Measurements from ENCODE around the gene BICD1. TPM values are rescaled to one million over a fixed set of nuclear protein-coding genes. Genes with fewer than 3 reads are reported as not detected.

Gene BICD1
- total and polyA plus RNA-seq, 2 experiments from 2014 or later = 59.3 to 83.6 TPM

DNA sequence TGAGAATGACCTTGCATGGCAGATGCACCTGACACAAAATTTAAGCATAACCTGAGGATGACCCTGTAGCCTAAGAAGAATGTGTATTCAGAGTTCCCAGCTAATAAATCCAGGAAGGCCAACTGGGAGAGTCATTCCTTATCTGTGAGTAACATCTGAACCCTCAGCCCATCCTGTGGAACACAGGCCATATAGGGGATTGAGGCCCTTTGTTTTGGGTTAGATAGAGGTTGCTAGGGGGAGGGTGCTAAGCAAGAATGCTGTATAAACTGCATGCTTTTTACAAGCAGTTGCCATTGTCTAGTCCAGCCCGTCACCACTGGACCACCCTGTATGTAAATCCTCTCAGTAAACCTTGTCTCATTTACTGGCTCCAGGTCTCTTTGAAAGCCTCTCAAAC, 77.0 kb downstream of the BICD1 start:
- peaks cover 7% of the 10 kb centered on the region for H3K36me3 ChIP-seq (ENCODE audit: insufficient read depth)
- no peaks in the 10 kb centered on the region for H3K27me3 ChIP-seq (ENCODE audit: insufficient read depth)
- TF ChIP-seq EZH2phosphoT487 (IDR thresholded peaks at IDR 0.05; ENCODE audit: unreplicated experiment) (no peak), ZNF114 (CRISPR knock-in tag; IDR thresholded peaks at IDR 0.05) (no peak), ZNF331 (CRISPR knock-in tag; IDR thresholded peaks at IDR 0.05; ENCODE audit: low read depth) (no peak), STAT1 (IDR thresholded peaks at IDR 0.05; ENCODE audit: unreplicated experiment) (no peak), POLR2AphosphoS5 (IDR thresholded peaks at IDR 0.05; ENCODE audit: low read depth) (no peak), NANOG (IDR thresholded peaks at IDR 0.05; ENCODE audit: borderline replicate concordance) (no peak), JUNB (IDR thresholded peaks at IDR 0.05; ENCODE audit: unreplicated experiment) (no peak), CREB1 (CRISPR knock-in tag; IDR thresholded peaks at IDR 0.05; ENCODE audit: low read depth) (no peak), EZH2 (IDR thresholded peaks at IDR 0.05; ENCODE audit: low read depth, unreplicated experiment) (no peak)
- TF ChIP-seq, protein P1, sequence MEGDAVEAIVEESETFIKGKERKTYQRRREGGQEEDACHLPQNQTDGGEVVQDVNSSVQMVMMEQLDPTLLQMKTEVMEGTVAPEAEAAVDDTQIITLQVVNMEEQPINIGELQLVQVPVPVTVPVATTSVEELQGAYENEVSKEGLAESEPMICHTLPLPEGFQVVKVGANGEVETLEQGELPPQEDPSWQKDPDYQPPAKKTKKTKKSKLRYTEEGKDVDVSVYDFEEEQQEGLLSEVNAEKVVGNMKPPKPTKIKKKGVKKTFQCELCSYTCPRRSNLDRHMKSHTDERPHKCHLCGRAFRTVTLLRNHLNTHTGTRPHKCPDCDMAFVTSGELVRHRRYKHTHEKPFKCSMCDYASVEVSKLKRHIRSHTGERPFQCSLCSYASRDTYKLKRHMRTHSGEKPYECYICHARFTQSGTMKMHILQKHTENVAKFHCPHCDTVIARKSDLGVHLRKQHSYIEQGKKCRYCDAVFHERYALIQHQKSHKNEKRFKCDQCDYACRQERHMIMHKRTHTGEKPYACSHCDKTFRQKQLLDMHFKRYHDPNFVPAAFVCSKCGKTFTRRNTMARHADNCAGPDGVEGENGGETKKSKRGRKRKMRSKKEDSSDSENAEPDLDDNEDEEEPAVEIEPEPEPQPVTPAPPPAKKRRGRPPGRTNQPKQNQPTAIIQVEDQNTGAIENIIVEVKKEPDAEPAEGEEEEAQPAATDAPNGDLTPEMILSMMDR (conservative IDR thresholded peaks at IDR 0.05; ENCODE audit: low read depth in 2 of 2) = no peak
- TF ChIP-seq, protein P2, sequence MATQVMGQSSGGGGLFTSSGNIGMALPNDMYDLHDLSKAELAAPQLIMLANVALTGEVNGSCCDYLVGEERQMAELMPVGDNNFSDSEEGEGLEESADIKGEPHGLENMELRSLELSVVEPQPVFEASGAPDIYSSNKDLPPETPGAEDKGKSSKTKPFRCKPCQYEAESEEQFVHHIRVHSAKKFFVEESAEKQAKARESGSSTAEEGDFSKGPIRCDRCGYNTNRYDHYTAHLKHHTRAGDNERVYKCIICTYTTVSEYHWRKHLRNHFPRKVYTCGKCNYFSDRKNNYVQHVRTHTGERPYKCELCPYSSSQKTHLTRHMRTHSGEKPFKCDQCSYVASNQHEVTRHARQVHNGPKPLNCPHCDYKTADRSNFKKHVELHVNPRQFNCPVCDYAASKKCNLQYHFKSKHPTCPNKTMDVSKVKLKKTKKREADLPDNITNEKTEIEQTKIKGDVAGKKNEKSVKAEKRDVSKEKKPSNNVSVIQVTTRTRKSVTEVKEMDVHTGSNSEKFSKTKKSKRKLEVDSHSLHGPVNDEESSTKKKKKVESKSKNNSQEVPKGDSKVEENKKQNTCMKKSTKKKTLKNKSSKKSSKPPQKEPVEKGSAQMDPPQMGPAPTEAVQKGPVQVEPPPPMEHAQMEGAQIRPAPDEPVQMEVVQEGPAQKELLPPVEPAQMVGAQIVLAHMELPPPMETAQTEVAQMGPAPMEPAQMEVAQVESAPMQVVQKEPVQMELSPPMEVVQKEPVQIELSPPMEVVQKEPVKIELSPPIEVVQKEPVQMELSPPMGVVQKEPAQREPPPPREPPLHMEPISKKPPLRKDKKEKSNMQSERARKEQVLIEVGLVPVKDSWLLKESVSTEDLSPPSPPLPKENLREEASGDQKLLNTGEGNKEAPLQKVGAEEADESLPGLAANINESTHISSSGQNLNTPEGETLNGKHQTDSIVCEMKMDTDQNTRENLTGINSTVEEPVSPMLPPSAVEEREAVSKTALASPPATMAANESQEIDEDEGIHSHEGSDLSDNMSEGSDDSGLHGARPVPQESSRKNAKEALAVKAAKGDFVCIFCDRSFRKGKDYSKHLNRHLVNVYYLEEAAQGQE (IDR thresholded peaks at IDR 0.05; ENCODE audit: unreplicated experiment) = no peak
- TF ChIP-seq, protein P3, sequence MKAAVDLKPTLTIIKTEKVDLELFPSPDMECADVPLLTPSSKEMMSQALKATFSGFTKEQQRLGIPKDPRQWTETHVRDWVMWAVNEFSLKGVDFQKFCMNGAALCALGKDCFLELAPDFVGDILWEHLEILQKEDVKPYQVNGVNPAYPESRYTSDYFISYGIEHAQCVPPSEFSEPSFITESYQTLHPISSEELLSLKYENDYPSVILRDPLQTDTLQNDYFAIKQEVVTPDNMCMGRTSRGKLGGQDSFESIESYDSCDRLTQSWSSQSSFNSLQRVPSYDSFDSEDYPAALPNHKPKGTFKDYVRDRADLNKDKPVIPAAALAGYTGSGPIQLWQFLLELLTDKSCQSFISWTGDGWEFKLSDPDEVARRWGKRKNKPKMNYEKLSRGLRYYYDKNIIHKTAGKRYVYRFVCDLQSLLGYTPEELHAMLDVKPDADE (IDR thresholded peaks at IDR 0.05) = no peak
- TF ChIP-seq, protein P4, sequence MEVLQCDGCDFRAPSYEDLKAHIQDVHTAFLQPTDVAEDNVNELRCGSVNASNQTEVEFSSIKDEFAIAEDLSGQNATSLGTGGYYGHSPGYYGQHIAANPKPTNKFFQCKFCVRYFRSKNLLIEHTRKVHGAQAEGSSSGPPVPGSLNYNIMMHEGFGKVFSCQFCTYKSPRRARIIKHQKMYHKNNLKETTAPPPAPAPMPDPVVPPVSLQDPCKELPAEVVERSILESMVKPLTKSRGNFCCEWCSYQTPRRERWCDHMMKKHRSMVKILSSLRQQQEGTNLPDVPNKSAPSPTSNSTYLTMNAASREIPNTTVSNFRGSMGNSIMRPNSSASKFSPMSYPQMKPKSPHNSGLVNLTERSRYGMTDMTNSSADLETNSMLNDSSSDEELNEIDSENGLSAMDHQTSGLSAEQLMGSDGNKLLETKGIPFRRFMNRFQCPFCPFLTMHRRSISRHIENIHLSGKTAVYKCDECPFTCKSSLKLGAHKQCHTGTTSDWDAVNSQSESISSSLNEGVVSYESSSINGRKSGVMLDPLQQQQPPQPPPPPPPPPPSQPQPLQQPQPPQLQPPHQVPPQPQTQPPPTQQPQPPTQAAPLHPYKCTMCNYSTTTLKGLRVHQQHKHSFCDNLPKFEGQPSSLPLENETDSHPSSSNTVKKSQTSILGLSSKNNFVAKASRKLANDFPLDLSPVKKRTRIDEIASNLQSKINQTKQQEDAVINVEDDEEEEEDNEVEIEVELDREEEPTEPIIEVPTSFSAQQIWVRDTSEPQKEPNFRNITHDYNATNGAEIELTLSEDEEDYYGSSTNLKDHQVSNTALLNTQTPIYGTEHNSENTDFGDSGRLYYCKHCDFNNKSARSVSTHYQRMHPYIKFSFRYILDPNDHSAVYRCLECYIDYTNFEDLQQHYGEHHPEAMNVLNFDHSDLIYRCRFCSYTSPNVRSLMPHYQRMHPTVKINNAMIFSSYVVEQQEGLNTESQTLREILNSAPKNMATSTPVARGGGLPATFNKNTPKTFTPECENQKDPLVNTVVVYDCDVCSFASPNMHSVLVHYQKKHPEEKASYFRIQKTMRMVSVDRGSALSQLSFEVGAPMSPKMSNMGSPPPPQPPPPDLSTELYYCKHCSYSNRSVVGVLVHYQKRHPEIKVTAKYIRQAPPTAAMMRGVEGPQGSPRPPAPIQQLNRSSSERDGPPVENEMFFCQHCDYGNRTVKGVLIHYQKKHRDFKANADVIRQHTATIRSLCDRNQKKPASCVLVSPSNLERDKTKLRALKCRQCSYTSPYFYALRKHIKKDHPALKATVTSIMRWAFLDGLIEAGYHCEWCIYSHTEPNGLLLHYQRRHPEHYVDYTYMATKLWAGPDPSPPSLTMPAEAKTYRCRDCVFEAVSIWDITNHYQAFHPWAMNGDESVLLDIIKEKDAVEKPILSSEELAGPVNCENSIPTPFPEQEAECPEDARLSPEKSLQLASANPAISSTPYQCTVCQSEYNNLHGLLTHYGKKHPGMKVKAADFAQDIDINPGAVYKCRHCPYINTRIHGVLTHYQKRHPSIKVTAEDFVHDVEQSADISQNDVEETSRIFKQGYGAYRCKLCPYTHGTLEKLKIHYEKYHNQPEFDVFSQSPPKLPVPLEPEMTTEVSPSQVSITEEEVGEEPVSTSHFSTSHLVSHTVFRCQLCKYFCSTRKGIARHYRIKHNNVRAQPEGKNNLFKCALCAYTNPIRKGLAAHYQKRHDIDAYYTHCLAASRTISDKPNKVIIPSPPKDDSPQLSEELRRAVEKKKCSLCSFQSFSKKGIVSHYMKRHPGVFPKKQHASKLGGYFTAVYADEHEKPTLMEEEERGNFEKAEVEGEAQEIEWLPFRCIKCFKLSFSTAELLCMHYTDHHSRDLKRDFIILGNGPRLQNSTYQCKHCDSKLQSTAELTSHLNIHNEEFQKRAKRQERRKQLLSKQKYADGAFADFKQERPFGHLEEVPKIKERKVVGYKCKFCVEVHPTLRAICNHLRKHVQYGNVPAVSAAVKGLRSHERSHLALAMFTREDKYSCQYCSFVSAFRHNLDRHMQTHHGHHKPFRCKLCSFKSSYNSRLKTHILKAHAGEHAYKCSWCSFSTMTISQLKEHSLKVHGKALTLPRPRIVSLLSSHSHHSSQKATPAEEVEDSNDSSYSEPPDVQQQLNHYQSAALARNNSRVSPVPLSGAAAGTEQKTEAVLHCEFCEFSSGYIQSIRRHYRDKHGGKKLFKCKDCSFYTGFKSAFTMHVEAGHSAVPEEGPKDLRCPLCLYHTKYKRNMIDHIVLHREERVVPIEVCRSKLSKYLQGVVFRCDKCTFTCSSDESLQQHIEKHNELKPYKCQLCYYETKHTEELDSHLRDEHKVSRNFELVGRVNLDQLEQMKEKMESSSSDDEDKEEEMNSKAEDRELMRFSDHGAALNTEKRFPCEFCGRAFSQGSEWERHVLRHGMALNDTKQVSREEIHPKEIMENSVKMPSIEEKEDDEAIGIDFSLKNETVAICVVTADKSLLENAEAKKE (CRISPR knock-in tag; IDR thresholded peaks at IDR 0.05) = no peak
- peaks cover under 1% of the 10 kb centered on the region for H3K27me3 Mint-ChIP-seq (ENCODE audit: insufficient read depth, low read depth, poor library complexity)
- H3K27ac Mint-ChIP-seq = no peak overlapping the region
- no peak overlapping the region for H3K4me3 Mint-ChIP-seq
- ATAC-seq = no peak
- H2AFZ ChIP-seq = no peak overlapping the region
- no peaks in the 10 kb centered on the region for H3F3A ChIP-seq (replicated peaks; ENCODE audit: low read depth)
- H3K4me1 ChIP-seq (ENCODE audit: insufficient read depth) = peaks cover 13% of the 10 kb centered on the region; the same call in 1 of the 2 replicates
- peaks cover 26% of the 10 kb centered on the region for H3K36me3 Mint-ChIP-seq (ENCODE audit: low read depth)
- no peaks in the 10 kb centered on the region for H3K9me3 Mint-ChIP-seq
- peaks cover 7% of the 10 kb centered on the region; the same call in 1 of the 2 replicates for H4K20me1 ChIP-seq (replicated peaks; ENCODE audit: insufficient read depth)
- peak; percentile 27 for DNase-seq (ENCODE audit: low spot score)
- H3K4me2 ChIP-seq = no peak overlapping the region
- H3K9me2 ChIP-seq (ENCODE audit: insufficient read depth) = no peaks in the 10 kb centered on the region
- no peak overlapping the region; the same call in 1 of the 2 replicates for H3K27ac ChIP-seq (ENCODE audit: low read depth)
- H3K79me2 ChIP-seq (replicated peaks; ENCODE audit: insufficient read depth) = peaks cover 52% of the 10 kb centered on the region
- H3K4me1 Mint-ChIP-seq = peaks cover 15% of the 10 kb centered on the region
- no peak overlapping the region for H3K4me3 ChIP-seq
